ENCODE results near the gene CCNA2.

Gene CCNA2

DNA sequence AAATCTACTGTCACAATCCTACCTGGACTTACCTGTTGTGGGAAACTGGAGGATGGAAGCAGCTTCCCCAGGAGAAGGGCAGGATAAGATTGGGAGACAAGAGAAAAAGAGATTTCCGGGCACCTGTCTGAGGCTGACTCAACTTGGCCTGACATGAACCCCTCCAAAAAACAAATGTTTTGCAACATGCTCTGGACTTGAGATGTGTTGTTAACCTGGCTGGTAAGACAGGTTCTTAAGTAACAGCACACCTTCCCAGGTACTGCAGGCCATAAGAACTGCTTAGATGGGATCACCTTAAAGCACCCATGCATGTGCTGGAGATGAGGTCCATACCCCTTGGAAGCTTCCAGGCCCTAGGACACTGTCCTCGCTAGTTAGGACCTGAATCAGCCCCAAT is 54.3 kb downstream of the CCNA2 start:
- no peak for FAIRE-seq

GRCh38 chr4:121767166-121767565 is 56.5 kb downstream of the CCNA2 start:
- no peak for FAIRE-seq
